Measurements from ENCODE around the gene OSBPL5. TPM values are rescaled to one million over a fixed set of nuclear protein-coding genes. Genes with fewer than 3 reads are reported as not detected.

Gene OSBPL5
- total and polyA plus RNA-seq, 9 of the 15 experiments (the other 6 are each of a cell fraction or from before 2014, with no cell fraction given): 0.06 to 14.8 (median 3.2) TPM

DNA sequence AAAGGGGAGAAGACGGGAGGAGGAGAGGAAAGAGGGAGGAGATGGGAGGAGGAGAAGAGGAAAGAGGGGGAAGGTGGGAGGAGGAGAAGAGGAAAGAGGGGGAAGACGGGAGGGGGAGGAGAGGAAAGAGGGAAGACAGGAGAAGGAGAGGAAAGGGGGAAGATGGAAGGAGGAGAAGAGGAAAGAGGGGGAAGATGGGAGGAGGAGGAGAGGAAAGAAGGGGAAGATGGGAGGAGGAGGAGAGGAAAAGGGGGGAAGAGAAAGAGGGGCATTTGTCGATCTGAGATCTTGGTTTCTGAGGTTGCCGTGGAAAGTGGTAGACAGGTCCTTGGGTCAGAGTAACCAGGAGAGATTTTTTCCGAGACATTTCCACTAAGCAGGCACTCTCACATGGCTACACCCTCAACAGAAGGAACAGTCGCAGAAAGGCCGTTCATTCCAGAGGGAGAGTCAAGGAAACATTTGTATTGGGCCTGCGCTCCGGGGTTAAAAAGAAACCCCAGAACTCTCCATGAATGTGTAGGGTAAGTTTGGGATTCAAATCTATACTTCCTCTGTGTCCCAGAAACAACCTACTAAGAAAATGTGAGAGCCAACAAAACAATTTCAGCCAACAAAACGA lies 68.1 kb downstream of the OSBPL5 start (continued):
- TF ChIP-seq, protein P1, sequence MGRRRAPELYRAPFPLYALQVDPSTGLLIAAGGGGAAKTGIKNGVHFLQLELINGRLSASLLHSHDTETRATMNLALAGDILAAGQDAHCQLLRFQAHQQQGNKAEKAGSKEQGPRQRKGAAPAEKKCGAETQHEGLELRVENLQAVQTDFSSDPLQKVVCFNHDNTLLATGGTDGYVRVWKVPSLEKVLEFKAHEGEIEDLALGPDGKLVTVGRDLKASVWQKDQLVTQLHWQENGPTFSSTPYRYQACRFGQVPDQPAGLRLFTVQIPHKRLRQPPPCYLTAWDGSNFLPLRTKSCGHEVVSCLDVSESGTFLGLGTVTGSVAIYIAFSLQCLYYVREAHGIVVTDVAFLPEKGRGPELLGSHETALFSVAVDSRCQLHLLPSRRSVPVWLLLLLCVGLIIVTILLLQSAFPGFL (CRISPR knock-in tag; IDR thresholded peaks at IDR 0.05): no peak
- no peak for TF ChIP-seq CBFB (CRISPR knock-in tag; IDR thresholded peaks at IDR 0.05)
- no peak for TF ChIP-seq SIN3A (IDR thresholded peaks at IDR 0.05; ENCODE audit: borderline replicate concordance in 2 of 2, control insufficient read depth in 1 of 2, low read depth in 2 of 2, low read length in 2 of 2)
- TF ChIP-seq, protein P2, sequence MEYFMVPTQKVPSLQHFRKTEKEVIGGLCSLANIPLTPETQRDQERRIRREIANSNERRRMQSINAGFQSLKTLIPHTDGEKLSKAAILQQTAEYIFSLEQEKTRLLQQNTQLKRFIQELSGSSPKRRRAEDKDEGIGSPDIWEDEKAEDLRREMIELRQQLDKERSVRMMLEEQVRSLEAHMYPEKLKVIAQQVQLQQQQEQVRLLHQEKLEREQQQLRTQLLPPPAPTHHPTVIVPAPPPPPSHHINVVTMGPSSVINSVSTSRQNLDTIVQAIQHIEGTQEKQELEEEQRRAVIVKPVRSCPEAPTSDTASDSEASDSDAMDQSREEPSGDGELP (CRISPR knock-in tag; IDR thresholded peaks at IDR 0.05; ENCODE audit: borderline replicate concordance): no peak
- no peak for TF ChIP-seq NFYB (IDR thresholded peaks at IDR 0.05; ENCODE audit: extremely low read depth, insufficient read length)

DNA sequence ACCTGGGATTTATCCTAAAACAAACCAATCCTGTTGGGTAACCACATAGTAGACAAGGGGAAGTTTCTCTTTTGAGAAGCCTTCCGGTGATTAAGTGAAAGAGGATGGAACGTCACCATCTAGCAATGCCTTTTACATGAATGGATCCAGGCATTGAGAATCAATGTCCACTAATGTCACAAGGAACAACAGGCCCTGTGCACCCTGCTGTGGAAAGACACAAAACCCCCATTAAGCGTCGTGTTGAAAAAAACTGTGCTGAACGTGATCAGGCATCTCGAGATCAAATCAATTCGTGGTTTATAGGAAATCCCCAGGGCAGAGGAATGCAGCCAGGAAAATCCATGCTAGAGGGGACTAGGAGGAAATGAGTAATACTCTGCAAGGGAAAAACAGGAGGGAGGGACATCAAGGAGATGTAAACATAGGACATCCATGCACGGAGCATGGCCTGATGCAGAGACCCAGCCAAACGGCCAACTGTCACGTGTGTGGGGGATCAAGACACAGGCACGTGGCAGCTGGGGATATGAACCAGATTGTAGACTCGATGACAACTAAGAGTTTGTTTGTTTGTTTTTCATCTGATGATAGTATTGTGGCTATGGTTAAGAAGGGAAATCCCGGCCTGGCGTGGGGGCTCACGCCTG lies 69.3 kb downstream of the OSBPL5 start:
- in situ Hi-C loops (cut with MboI) (no loop called here), intact Hi-C loops (cut with micrococcal nuclease) (loop anchor here (10.0 kb wide), 1 partner anchor 201 kb away; no protein-coding TSS in a partner anchor)
- Histone ChIP-seq H4K20me1 (replicated peaks; ENCODE audit: control insufficient read depth, insufficient read depth, low read length) (peaks cover 10% of the 10 kb centered on the region; the same call in 1 of the 2 replicates), H3K4me3 (no peak overlapping the region), H3K4me2 (ENCODE audit: insufficient read depth, low read length) (no peak overlapping the region), H3K4me1 (replicated peaks in 1 of 2; ENCODE audit: control insufficient read depth in 2 of 2, insufficient read depth in 2 of 2, low read length in 2 of 2) (peaks cover 0 to 34% of the 10 kb centered on the region in 2 experiments; a peak in 2 of 5 replicates), H2AFZ (ENCODE audit: low read depth, low read length) (no peak overlapping the region), H3K79me2 (ENCODE audit: control insufficient read depth, insufficient read depth, low read length) (no peaks in the 10 kb centered on the region), H3K9me1 (ENCODE audit: control insufficient read depth, insufficient read depth, low read length) (no peaks in the 10 kb centered on the region), H3K9me3 (replicated peaks; ENCODE audit: control insufficient read depth, insufficient read depth, low read depth, low read length) (no peaks in the 10 kb centered on the region), H3K9ac (ENCODE audit: insufficient read depth in 1 of 2, low read depth in 2 of 2, low read length in 2 of 2) (no peak overlapping the region), H3K27ac (ENCODE audit: extremely low read depth, low read depth, low read length) (no peak overlapping the region), H3K27me3 (ENCODE audit: control insufficient read depth in 2 of 2, insufficient read depth in 2 of 2, low read length in 2 of 2) (no peaks in the 10 kb centered on the region), H3K36me3 (ENCODE audit: control insufficient read depth, insufficient read depth, low read length) (no peaks in the 10 kb centered on the region)
- FAIRE-seq (no peak), DNase-seq (ENCODE audit: extremely low read depth in 1 of 4, low spot score in 3 of 4) (peak in 1 of 4 experiments; percentile 5), ATAC-seq (no peak)
- TF ChIP-seq ZNF174 (CRISPR knock-in tag; IDR thresholded peaks at IDR 0.05): no peak
- TF ChIP-seq TEAD1 (CRISPR knock-in tag; IDR thresholded peaks at IDR 0.05): no peak
- TF ChIP-seq, protein P3, sequence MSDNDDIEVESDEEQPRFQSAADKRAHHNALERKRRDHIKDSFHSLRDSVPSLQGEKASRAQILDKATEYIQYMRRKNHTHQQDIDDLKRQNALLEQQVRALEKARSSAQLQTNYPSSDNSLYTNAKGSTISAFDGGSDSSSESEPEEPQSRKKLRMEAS (CRISPR knock-in tag; IDR thresholded peaks at IDR 0.05): peak; percentile 24; the same call in 1 of the 2 replicates
- 37% methylated on average over 15 of the region's 15 CpGs for WGBS (ENCODE audit: insufficient coverage, low coverage, missing lambda C conversion rate)
- ChIA-PET CTCF (ENCODE audit: low intra/inter-chr PET ratio) (interaction anchor here (0.7 kb wide), 1 partner anchor 127 kb away, joined by 6 read pairs; no protein-coding TSS in a partner anchor), POLR2A (no interaction called here)
- no TSS peak for BruUV-seq (replicated peaks)
